ENCODE results near the gene DCHS2.

DCHS2 gene

DNA sequence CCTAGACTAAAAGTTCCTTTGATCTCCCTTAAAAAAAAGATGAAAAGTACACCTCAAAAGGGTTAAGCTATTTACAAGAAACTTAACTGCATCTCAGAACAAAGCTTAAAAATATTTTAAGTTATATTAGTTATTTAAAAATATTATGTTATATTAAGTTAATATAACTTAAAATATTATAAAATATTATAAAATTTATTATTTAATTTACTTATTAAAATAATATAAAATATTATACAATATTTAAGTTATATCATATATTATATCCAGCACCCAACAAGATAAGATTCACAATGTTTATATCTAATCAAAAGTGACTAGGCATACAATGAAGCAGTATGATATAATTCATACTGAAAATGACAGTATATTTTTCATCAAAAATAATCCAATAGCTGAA, 296.9 kb downstream of the DCHS2 start:
- TF ChIP-seq, protein P1, sequence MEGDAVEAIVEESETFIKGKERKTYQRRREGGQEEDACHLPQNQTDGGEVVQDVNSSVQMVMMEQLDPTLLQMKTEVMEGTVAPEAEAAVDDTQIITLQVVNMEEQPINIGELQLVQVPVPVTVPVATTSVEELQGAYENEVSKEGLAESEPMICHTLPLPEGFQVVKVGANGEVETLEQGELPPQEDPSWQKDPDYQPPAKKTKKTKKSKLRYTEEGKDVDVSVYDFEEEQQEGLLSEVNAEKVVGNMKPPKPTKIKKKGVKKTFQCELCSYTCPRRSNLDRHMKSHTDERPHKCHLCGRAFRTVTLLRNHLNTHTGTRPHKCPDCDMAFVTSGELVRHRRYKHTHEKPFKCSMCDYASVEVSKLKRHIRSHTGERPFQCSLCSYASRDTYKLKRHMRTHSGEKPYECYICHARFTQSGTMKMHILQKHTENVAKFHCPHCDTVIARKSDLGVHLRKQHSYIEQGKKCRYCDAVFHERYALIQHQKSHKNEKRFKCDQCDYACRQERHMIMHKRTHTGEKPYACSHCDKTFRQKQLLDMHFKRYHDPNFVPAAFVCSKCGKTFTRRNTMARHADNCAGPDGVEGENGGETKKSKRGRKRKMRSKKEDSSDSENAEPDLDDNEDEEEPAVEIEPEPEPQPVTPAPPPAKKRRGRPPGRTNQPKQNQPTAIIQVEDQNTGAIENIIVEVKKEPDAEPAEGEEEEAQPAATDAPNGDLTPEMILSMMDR (IDR thresholded peaks at IDR 0.05): no peak

DNA sequence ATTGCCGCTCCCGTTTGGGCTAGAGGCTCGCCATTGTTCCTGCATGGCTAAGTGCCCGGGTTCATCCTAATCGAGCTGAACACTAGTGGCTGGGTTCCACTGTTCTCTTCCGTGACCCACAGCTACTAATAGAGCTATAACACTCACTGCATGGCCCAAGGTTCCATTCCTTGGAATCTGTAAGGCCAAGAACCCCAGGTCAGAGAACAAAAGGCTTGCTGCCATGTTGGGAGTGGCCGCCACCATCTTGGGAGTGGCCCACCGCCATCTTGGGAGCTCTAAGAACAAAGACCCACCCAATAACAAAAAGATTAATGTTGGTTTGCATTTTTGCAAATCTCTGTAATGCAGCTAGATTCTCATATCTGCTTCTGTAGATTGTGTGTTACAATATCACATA, 299.0 kb downstream of the DCHS2 start:
- TF ChIP-seq, protein P1 (IDR thresholded peaks at IDR 0.05): no peak

DNA sequence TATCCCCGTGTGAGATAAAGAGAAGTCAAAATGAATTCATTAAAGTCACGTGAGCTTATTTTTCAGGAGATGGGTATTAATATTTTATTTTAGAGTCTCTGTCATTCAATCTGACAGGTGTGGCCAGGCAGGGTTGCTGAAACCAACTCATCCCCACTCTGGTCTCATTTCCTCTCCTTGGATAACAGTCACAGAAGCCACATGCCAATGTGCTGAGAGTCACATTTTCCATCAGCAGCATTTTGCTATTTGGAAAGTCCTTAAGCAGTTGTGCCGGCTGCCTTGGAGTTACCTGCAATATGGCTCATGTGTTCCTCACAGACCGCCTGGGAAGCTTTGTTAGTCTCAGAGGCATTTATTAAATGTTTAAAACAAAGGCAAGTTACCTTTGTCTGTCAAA, 302.3 kb downstream of the DCHS2 start:
- TF ChIP-seq, protein P1 (IDR thresholded peaks at IDR 0.05): no peak

DNA sequence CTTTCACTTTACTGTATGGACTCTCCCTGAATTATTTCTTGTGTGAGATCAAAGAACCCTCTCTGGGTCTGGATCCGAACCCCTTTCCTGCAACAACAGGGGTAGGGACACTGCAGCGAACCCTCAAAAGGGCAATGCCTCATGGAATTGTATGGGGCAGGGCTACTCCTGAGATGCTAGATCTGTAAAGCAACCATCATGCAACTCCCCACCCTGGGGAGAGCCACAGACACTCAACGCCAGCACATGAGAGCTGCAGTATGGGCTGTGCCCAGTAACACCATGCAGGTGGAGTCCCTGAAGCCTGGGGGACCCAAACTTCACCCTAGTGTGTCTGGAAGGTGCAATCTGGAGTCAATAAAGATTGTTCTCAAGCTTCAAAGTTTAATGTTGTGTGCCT, 304.7 kb downstream of the DCHS2 start:
- TF ChIP-seq, protein P1 (IDR thresholded peaks at IDR 0.05): no peak

DNA sequence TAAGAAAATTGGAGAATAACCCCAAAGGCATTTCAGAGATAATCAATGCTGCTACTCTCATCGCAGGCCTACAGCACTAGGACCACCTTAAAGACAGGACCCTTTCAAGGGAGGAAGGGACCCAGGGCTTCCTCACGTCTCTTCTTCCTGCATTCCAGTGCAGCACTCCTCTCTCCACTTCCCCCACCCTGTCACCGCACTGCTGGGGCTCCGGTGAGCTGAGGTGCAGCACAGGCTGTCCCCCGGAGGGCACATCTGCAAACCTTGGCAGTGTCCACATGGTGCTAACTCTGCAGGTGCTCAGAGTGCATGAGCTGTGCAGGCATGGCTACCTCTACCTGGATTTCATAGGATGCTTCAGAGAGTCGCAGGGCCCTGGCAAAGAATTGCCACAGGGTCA, 305.6 kb downstream of the DCHS2 start:
- TF ChIP-seq, protein P1 (IDR thresholded peaks at IDR 0.05): no peak

DNA sequence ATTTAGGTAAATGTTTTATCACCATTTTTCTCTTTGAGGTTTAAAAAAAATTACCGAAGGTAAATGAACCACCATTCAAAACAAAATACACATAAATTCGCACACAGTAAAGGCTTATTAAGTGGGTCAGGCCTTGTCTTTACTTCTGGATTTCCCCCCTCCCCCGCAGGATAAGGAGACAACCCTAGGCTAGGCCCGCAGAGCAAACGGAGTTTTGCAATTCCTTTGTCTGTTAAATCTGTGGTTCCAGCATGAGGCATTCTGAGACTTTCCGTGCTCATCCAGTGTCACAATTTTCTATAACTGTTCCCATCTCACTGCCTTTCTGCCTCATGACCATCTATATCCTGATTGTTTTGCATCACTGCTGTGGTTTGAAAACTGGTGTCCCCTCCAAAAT, 307.4 kb downstream of the DCHS2 start:
- TF ChIP-seq, protein P1 (IDR thresholded peaks at IDR 0.05): no peak

DNA sequence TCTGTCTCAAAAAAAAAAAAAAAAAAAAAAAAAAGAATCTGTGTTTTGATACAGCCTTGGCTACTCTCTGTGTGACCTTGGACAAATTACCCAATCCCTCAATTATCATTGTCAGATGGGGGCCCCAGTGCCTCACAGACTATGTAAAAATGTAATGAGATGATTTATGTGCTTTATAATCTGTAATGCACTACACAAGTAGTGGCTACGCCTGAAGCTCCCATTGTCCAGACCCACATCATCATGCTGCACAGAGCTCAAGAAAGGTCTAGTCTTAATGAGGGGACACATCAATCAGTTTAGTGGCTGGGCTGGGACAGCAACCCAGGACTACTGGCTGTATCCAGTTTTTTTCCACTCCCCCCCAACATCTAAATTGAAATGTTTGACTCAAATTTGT, 308.3 kb downstream of the DCHS2 start:
- TF ChIP-seq, protein P1 (IDR thresholded peaks at IDR 0.05): no peak

All from LNCAP (cell line).